ENCODE results near the gene TMEM91.

GRCh38 chr19:41426116-41426841, 49.9 kb downstream of the TMEM91 start:
- no peak for TF ChIP-seq EZH2 (IDR thresholded peaks at IDR 0.05; ENCODE audit: borderline replicate concordance, low read depth, low read length)
- no peak for TF ChIP-seq CTCF (IDR thresholded peaks at IDR 0.05 in 2 of 3, conservative IDR thresholded peaks at IDR 0.05 in 1 of 3; ENCODE audit: insufficient read depth in 2 of 3, low read depth in 1 of 3, low read length in 3 of 3)
- no peak for TF ChIP-seq ZHX1 (conservative IDR thresholded peaks at IDR 0.05; ENCODE audit: low read length)
- TF ChIP-seq TFAP4 (CRISPR knock-in tag; IDR thresholded peaks at IDR 0.05; ENCODE audit: borderline replicate concordance): no peak
- TF ChIP-seq ZEB2 (IDR thresholded peaks at IDR 0.05): no peak
- TF ChIP-seq CCNT2 (IDR thresholded peaks at IDR 0.05; ENCODE audit: borderline replicate concordance, extremely low read depth, insufficient read length, low read depth, low read length): no peak
- TF ChIP-seq ZKSCAN8 (CRISPR knock-in tag; IDR thresholded peaks at IDR 0.05): no peak
- no peak for TF ChIP-seq RBM15 (IDR thresholded peaks at IDR 0.05; ENCODE audit: insufficient read depth, low read length)
- TF ChIP-seq ZNF696 (CRISPR knock-in tag; conservative IDR thresholded peaks at IDR 0.05): no peak
- no peak for TF ChIP-seq NFE2 (IDR thresholded peaks at IDR 0.05; ENCODE audit: low read depth)

All from K562 (cell line).